RKO (cell line): ENCODE data around the gene ING3.
"Not testable (repeated sequence)": the region's sequence is repeated elsewhere in the genome, so short reads cannot be mapped to it uniquely, and the experiment has no call there.

Experiments
- DNase-seq: peaks from one replicate; pipeline ENCODE4 v3.0.0-alpha.2; 2016; ENCODE audit warnings: low spot score

The ING3 gene

DNA sequence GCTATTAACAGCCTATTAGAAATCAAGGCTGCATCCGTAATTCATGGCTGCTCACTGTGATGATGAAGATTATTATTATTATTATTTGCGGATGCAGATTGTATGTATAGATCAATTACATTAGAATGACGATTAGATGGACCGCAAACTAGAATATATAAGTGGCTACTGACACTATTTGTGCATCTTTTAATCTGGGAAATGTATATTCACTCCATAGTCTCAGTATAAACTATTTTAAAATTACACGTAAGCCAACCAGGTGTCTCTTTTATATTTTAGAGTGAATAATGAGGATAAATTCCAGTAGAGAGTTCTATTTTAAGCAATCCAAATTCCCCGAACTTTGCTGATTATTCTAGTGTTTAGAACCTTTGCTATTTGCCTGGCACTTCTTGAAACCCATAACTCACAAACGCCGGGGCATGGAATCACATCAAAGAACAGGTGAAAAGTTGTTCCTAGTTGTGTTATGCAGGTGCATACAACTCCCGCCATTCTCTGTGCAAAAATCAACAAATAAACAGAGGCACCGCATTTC, 509 bp upstream of the ING3 start:
- DNase-seq = peak; percentile 45

- no peak for DNase-seq
Measured at GRCh38 chr7:120951309-120951699, 727 bp downstream of the ING3 start.

GRCh38 chr7:120951826-120952225, 1.2 kb downstream of the ING3 start:
- DNase-seq = peak; percentile 59

- DNase-seq = no peak
Measured at GRCh38 chr7:120955577-120956149, 5.1 kb downstream of the ING3 start.

- DNase-seq = no peak
Measured at GRCh38 chr7:120959929-120960484, 9.4 kb downstream of the ING3 start.

DNA sequence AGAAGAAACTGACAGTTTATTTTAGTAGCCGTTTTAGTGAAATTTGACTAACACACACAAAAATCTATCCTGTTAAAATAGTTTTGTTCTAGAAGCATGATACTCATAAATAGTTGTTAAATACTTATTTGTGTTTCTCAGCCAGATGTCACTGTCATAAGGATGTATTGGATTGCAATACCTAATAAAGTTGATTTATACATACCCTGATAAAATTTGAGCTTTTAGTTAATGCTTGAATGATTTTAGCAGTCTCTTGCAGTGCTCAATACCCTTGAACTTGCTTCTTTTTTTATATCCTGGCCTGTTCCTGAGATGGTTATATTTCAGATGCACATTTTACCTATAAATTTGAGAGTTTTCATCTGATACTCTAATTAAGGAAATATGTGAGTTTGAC, 10.1 kb downstream of the ING3 start:
- DNase-seq = no peak

- DNase-seq = no peak
Measured at GRCh38 chr7:120961638-120962173, 11.1 kb downstream of the ING3 start.

GRCh38 chr7:120964088-120964487, 13.5 kb downstream of the ING3 start:
- DNase-seq = no peak

DNA sequence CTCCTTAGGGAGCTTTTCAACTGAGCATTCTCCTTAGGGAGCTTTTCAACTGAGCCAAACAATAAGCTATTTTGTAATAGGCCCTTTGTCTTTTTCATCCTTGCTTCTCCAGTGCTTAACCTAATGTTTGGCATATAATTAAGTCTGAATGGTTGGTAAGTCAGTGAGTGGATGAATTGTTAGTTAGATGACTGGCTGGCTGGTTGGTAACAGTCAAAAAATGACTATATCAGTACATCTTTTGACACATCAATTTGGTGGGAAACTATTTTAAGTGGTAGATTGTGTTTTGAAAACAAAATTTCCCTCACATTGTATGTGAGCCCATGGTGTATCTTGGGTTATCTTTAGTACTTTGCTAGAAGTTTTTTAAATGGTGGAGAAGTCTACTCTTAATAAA, 16.4 kb downstream of the ING3 start:
- DNase-seq = no peak

DNA sequence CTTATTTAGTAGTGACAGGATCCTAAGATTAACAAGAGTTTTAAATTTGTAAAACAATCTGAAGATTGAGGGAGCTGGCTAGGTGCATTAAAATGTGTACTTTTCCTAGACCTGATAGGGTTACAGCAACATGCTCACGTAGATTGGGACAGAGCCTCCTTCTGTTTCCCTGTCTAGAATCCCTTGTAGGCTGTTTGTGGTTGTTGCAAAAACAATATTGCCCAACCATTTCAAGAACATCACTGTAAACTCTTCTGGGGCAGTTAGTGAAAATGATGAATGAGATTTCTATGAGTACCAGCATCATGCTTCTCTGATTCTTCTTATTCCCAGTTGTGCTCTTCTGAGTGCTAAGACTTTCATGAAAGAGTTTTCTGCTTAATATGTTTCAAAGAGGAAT, 23.3 kb downstream of the ING3 start:
- no peak for DNase-seq

GRCh38 chr7:120979765-120980499, 29.4 kb downstream of the ING3 start:
- DNase-seq = no peak

DNA sequence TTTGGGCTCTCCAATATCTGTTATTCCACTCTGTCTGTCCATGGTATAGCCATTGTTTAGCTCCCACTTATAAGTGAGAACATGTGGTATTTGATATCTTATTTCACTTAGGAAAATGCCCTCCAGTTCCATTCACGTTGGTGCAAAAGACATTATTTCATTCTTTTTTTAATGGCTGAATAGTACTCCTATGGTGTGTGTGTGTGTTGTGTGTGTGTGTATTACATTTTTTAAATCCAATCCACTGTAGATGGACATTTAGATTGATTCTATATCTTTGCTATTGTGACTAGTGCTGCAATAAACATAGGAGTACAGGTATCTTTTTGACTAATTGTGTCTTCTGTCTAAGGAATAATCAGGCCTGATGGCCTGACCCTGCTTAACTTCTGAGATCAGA, 30.5 kb downstream of the ING3 start:
- no peak for DNase-seq

GRCh38 chr7:120981888-120982615, 31.5 kb downstream of the ING3 start:
- peak; percentile 67 for DNase-seq

DNA sequence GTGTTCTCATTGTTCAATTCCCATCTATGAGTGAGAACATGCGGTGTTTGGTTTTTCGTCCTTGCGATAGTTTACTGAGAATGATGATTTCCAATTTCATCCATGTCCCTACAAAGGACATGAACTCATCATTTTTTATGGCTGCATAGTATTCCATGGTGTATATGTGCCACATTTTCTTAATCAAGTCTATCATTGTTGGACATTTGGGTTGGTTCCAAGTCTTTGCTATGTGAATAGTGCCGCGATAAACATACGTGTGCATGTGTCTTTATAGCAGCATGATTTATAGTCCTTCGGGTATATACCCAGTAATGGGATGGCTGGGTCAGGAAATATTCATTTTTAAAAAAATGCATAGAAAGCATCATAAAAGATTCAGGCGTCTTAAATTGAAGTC, 33.0 kb downstream of the ING3 start:
- DNase-seq = not testable (repeated sequence)

DNA sequence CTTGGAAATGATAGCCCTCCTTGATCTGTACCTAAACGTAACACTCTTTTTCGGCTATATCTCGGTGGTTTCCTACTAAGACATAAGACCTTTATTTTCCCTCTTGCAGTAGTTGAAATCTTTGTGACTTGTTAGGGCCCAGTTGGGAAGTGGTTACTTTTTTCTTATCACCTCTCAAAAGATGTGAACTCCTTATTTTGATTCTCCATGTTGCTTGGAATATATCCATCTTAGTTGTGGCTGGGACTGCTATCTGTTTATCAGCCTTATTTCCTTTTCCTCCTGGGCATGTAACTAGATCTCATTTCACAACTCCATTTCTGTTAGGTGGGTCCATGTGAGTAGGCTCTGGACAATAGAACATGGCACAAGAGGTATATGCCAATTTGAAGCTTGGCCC, 33.8 kb downstream of the ING3 start:
- DNase-seq = no peak

GRCh38 chr7:120985130-120985758, 34.7 kb downstream of the ING3 start:
- DNase-seq = no peak

- no peak for DNase-seq
Measured at GRCh38 chr7:120985839-120986238, 35.3 kb downstream of the ING3 start.

- DNase-seq = no peak
Measured at GRCh38 chr7:120986650-120987049, 36.1 kb downstream of the ING3 start.

- DNase-seq = no peak
Measured at GRCh38 chr7:120987280-120987679, 36.7 kb downstream of the ING3 start.

DNA sequence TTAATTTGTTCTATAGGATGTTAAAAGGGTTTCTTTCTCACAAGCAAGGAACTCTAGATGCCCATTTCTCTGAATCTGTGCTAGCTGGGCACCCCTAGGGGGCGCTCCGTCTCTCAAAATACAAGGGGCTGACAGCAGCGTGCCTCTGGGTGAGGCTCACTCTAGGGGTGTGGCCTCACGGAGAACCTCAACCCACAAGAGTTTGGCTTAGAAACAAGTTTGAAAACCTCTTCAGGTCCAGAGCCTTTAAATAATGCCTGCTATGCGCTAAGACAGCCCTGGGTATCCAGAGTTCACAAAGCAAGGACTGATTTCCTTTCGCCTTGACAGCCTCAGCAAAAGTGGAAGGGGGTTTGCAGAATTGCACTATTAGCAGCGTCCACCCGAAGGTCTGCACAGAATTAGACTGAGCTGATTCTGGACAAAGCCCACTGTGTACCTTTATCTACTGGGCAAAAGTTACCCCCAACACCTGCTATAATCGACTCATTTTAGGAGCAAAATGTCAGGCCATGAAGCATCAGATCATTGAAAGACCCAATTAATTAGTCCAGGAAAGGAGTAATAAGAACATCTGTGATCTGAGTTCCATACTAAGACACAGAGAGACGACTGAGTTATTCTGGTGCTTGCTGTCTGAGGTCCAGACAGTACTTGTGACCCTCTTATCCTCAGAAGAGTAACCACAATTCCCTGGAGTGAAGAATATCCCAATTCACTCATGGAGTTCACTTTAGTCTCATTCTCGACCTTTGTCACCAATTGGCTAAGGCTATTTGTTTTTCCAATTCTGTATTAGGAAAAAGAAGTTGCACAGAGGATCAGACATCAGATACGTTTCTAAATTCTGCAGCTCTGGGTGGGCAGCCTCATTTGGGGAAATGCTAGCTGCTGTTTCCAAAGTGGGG, 37.4 kb downstream of the ING3 start:
- peak; percentile 90 for DNase-seq
